Heart left ventricle (tissue), 16 donors: Measurements from ENCODE around the gene CARS1. TPM values are rescaled to one million over a fixed set of nuclear protein-coding genes. Genes with fewer than 3 reads are reported as not detected.

ENCODE experiments used
- ATAC-seq, 4 donors: fragments of 200-7000 bp; cut with Tn5 transposase; one replicate each; pipeline ENCODE4 v1.9.1; 2020 to 2022; ENCODE audit warnings: moderate library complexity in 4 of 4, mild to moderate bottlenecking in 3 of 4, moderate number of reproducible peaks in 1 of 4
- DNase-seq, 5 donors: peaks; one replicate each; pipeline ENCODE4 v3.0.0-alpha.2; 2020
- H3K27ac ChIP-seq, 12 donors: fragments of 200-600 bp; sonication (generic) in 4 of 12; one replicate each; pipeline versions ENCODE4 v1.5.0 to v1.8.0; 2016 to 2022; ENCODE audit warnings: mild to moderate bottlenecking in 2 of 12
- H3K27me3 ChIP-seq, 9 donors: fragments of 200-600 bp; sonication (generic) in 2 of 9; one replicate each; pipeline versions ENCODE4 v1.5.1 to v1.8.0; 2016 to 2022; ENCODE audit warnings: mild to moderate bottlenecking in 3 of 9
- H3K36me3 ChIP-seq, 9 donors: fragments of 200-600 bp; sonication (generic) in 2 of 9; one replicate each; pipeline versions ENCODE4 v1.5.0 to v1.8.0; 2018 to 2022; ENCODE audit warnings: mild to moderate bottlenecking in 2 of 9
- H3K4me1 ChIP-seq, 12 donors: fragments of 200-600 bp; sonication (generic) in 4 of 12; one replicate each; pipeline versions ENCODE4 v1.5.0 to v1.8.0; 2016 to 2022; ENCODE audit warnings: mild to moderate bottlenecking in 3 of 12
- H3K4me3 ChIP-seq, 12 donors: fragments of 200-600 bp; sonication (generic) in 4 of 12; one replicate each; pipeline versions ENCODE4 v1.5.0 to v1.8.0; 2017 to 2022; ENCODE audit warnings: mild to moderate bottlenecking in 9 of 12, moderate library complexity in 4 of 12
- H3K9me3 ChIP-seq, 12 donors: fragments of 200-600 bp; sonication (generic) in 4 of 12; one replicate each; pipeline versions ENCODE4 v1.5.0 to v1.8.0; 2016 to 2022; ENCODE audit warnings: mild to moderate bottlenecking in 1 of 12
- CTCF ChIP-seq, 12 donors: fragments of 200-600 bp; sonication (generic) in 4 of 12; IDR thresholded peaks; one replicate each; pipeline versions ENCODE4 v1.5.0 to v1.8.0; 2018 to 2022; ENCODE audit warnings: antibody characterized with exemption in 12 of 12, mild to moderate bottlenecking in 5 of 12
- POLR2A ChIP-seq, 2 donors: fragments of 450-650 bp; IDR thresholded peaks; one replicate each; pipeline ENCODE4 v1.6.1; 2017; ENCODE audit warnings: antibody characterized with exemption in 2 of 2, mild to moderate bottlenecking in 2 of 2, moderate library complexity in 2 of 2
- WGBS, 4 donors: extraction: QIAGEN DNeasy Blood & Tissue Kit in 2 of 4; methylation state at CpG; one replicate each; pipeline versions ENCODE4 v1.1.5 to v1.1.7; 2013 to 2018; 5-methylcytosine and 5-hydroxymethylcytosine counted together
- intact Hi-C, 10 donors: fragments of 100-400 bp; cut with DNase I; formaldehyde crosslinking; loops; one replicate each; pipeline versions ENCODE4 v1.11.1 to v1.14.2; 2022
- polyA plus RNA-seq, 2 donors: library from polyadenylated mRNA; stranded (reverse); fragments of 200-250 nt; gene quantifications; one replicate each; pipeline ENCODE4 v1.2.3, GENCODE V29; 2013
- total RNA-seq, 9 donors: library from RNA; depleted of rRNA in 2 of 9; stranded (reverse); fragments of >200 nt in 2 of 9; fragmentation: NEBNext Ultra II Directional in 3 of 9; extraction: Animal tissue kit (Norgen Biotek cat#: 25700) in 3 of 9; gene quantifications; one replicate each; pipeline versions ENCODE4 v1.1.0 to v1.2.4, GENCODE V29; 2016 to 2023
- donor health status: ischemic (EF 13 %, LVEDD 7.1; RV severe dilation, severe dysfunction).
- donor health status: healthy with polysubstance abuse.
- donor health status: DM: no; HTN: yes; CAD: no.
- donor health status: DM: no; HTN: no; CAD: no.
- donor health status: ischemic (EF 25% LVEDD 6.9; RV normal size, moderate dysfunction).
- donor health status: ischemic (EF 25% LVEDD 5.7; RV mildly dilated, moderate dysfunction).
- donor health status: healthy.
- donor health status: DM: yes; HTN: yes; CAD: no.
- donor health status: ischemic (EF 35%, LVEDD 5.7; RV mildly dilated, moderate dysfunction).
- donor health status: nonischemic (EF 11% LVEDD 7.7; RV severe dilation, severe dysfunction).
- donor health status: DM: yes; HTN: yes; CAD: no.
- donor health status: PGD.
- donor health status: ischemic (EF 29% LVEDD 5.4; RV normal size, mild dysfunction).
- donor health status: nonischemic (EF 23%, LVEDD 6.1; RV moderate dilation, normal function).

Gene CARS1
- total and polyA plus RNA-seq, 11 donors, result 9.3 to 30.5 (median 18.5) TPM

GRCh38 chr11:2954263-2954662 lies 103.0 kb downstream of the CARS1 start:
- WGBS, 4 donors, result 80 to 88% (median 84%) methylated on average over 6 of the region's 6 CpGs
- H3K27ac ChIP-seq, result no peak overlapping the region
- H3K36me3 ChIP-seq, result peaks cover 0 to 100% (median 100%) of the 10 kb centered on the region in 9 donors
- H3K4me1 ChIP-seq, result peaks cover 0 to 36% (median under 1%) of the 10 kb centered on the region in 12 donors
- H3K4me3 ChIP-seq, result no peak overlapping the region
- DNase-seq (no peak), ATAC-seq (no peak)
- H3K27me3 ChIP-seq, result no peaks in the 10 kb centered on the region
- TF ChIP-seq CTCF (IDR thresholded peaks at IDR 0.05), result no peak
- TF ChIP-seq POLR2A (IDR thresholded peaks at IDR 0.05), result no peak
- no peaks in the 10 kb centered on the region for H3K9me3 ChIP-seq
- intact Hi-C loops, result no loop called here

- H3K27ac ChIP-seq, result no peak overlapping the region
- H3K9me3 ChIP-seq, result no peaks in the 10 kb centered on the region
- no peak for ATAC-seq
- H3K4me1 ChIP-seq, result peaks cover 0 to 25% (median 0%) of the 10 kb centered on the region in 12 donors
- peaks cover 0 to 100% (median 97%) of the 10 kb centered on the region in 9 donors for H3K36me3 ChIP-seq
- DNase-seq, result no peak
- WGBS, 4 donors, result 63 to 77% (median 69%) methylated on average over 6 of the region's 6 CpGs
- intact Hi-C loops, result no loop called here
- H3K27me3 ChIP-seq, result no peaks in the 10 kb centered on the region
- no peak overlapping the region for H3K4me3 ChIP-seq
- no peak for TF ChIP-seq CTCF (IDR thresholded peaks at IDR 0.05)
- TF ChIP-seq POLR2A (IDR thresholded peaks at IDR 0.05), result no peak
These were observed 104.9 kb downstream of the CARS1 start for GRCh38 chr11:2952290-2952689.

- Histone ChIP-seq H3K27me3 (no peaks in the 10 kb centered on the region), H3K4me3 (no peak overlapping the region), H3K36me3 (peaks cover 0 to 100% (median 90%) of the 10 kb centered on the region in 9 donors), H3K9me3 (no peaks in the 10 kb centered on the region), H3K27ac (peak overlapping the region in 1 of 12 donors; percentile 33), H3K4me1 (peaks cover 0 to 33% (median 3%) of the 10 kb centered on the region in 12 donors)
- no peak for TF ChIP-seq POLR2A (IDR thresholded peaks at IDR 0.05)
- no peak for ATAC-seq
- intact Hi-C loops, result no loop called here
- no peak for DNase-seq
- 83 to 88% (median 85%) methylated on average over 9 of the region's 9 CpGs for WGBS, 4 donors
These were observed 105.8 kb downstream of the CARS1 start for GRCh38 chr11:2951231-2952110.

Other genes with a start within 250 kb of the CARS1 start
- 10 to 100 TPM; 18.8 to 39.1 (median 33.4) TPM for gene CDKN1C, start 171.6 kb downstream of the CARS1 start, total RNA-seq
- gene CDKN1C, start 171.6 kb downstream of the CARS1 start, polyA plus RNA-seq, result 10 to 100 TPM; 31.4 to 42.5 TPM
- 1 to 10 TPM in 3 of 9 donors, under 1 TPM in 4, not detected in 2; 0.40 to 3.2 (median 0.93) TPM for gene PHLDA2, start 128.0 kb downstream of the CARS1 start, total RNA-seq
- gene PHLDA2, start 128.0 kb downstream of the CARS1 start, polyA plus RNA-seq, result 1 to 10 TPM; 1.5 to 9.2 TPM
- 100 to 1,000 TPM; 125 to 216 (median 178) TPM for gene NAP1L4, start 65.1 kb downstream of the CARS1 start, total RNA-seq
- 100 to 1,000 TPM; 119 to 143 TPM for gene NAP1L4, start 65.1 kb downstream of the CARS1 start, polyA plus RNA-seq
- gene OSBPL5, start 107.9 kb upstream of the CARS1 start, total RNA-seq, result 10 to 100 TPM; 10.1 to 27.7 (median 17.0) TPM
- gene OSBPL5, start 107.9 kb upstream of the CARS1 start, polyA plus RNA-seq, result 10 to 100 TPM; 11.1 to 11.2 TPM
- not detected for gene MRGPRG, start 161.4 kb upstream of the CARS1 start, total RNA-seq
- gene MRGPRG, start 161.4 kb upstream of the CARS1 start, polyA plus RNA-seq, result not detected
- gene MRGPRE, start 175.0 kb upstream of the CARS1 start, total RNA-seq, result 1 to 10 TPM in 1 of 9 donors, under 1 TPM in 5, not detected in 3; 0.30 to 2.3 (median 0.69) TPM
- under 1 TPM in 1 of 2 donors, not detected in 1; 0.53 TPM for gene MRGPRE, start 175.0 kb upstream of the CARS1 start, polyA plus RNA-seq